ENCODE data around the gene BIN1.
"Not testable (repeated sequence)": the region's sequence is repeated elsewhere in the genome, so short reads cannot be mapped to it uniquely, and the experiment has no call there.

Gene BIN1

GRCh38 chr2:127134833-127135830, 28.2 kb upstream of the BIN1 start:
- in situ Hi-C loops (cut with HindIII; ENCODE audit: low sequenced_read_pairs), result no loop called here

- in situ Hi-C loops (cut with HindIII; ENCODE audit: low sequenced_read_pairs), result no loop called here
These were observed 27.3 kb upstream of the BIN1 start for GRCh38 chr2:127134235-127134634.

- in situ Hi-C loops (cut with HindIII; ENCODE audit: low sequenced_read_pairs), result no loop called here
These were observed 26.8 kb upstream of the BIN1 start for GRCh38 chr2:127133793-127134192.

- in situ Hi-C loops (cut with HindIII; ENCODE audit: low sequenced_read_pairs), result no loop called here
These were observed 23.5 kb upstream of the BIN1 start for GRCh38 chr2:127130421-127130820.

GRCh38 chr2:127129937-127130336, 23.0 kb upstream of the BIN1 start:
- in situ Hi-C loops (cut with HindIII; ENCODE audit: low sequenced_read_pairs), result no loop called here

GRCh38 chr2:127128445-127128904, 21.5 kb upstream of the BIN1 start:
- in situ Hi-C loops (cut with HindIII; ENCODE audit: low sequenced_read_pairs), result no loop called here

GRCh38 chr2:127125821-127126220, 18.9 kb upstream of the BIN1 start:
- in situ Hi-C loops (cut with HindIII; ENCODE audit: low sequenced_read_pairs), result no loop called here

GRCh38 chr2:127124426-127124825, 17.5 kb upstream of the BIN1 start:
- in situ Hi-C loops (cut with HindIII; ENCODE audit: low sequenced_read_pairs), result no loop called here

- in situ Hi-C loops (cut with HindIII; ENCODE audit: low sequenced_read_pairs), result no loop called here
These were observed 15.5 kb upstream of the BIN1 start for GRCh38 chr2:127122361-127123027.

GRCh38 chr2:127121776-127122176, 14.8 kb upstream of the BIN1 start:
- in situ Hi-C loops (cut with HindIII; ENCODE audit: low sequenced_read_pairs), result no loop called here

- in situ Hi-C loops (cut with HindIII; ENCODE audit: low sequenced_read_pairs), result no loop called here
These were observed 14.4 kb upstream of the BIN1 start for GRCh38 chr2:127121353-127121752.

GRCh38 chr2:127120408-127120807, 13.5 kb upstream of the BIN1 start:
- in situ Hi-C loops (cut with HindIII; ENCODE audit: low sequenced_read_pairs), result not testable (repeated sequence)

GRCh38 chr2:127118467-127118866, 11.5 kb upstream of the BIN1 start:
- in situ Hi-C loops (cut with HindIII; ENCODE audit: low sequenced_read_pairs), result no loop called here

- in situ Hi-C loops (cut with HindIII; ENCODE audit: low sequenced_read_pairs), result no loop called here
These were observed 11.1 kb upstream of the BIN1 start for GRCh38 chr2:127118038-127118437.

- in situ Hi-C loops (cut with HindIII; ENCODE audit: low sequenced_read_pairs), result no loop called here
These were observed 10.6 kb upstream of the BIN1 start for GRCh38 chr2:127117603-127118002.

GRCh38 chr2:127115471-127116199, 8.7 kb upstream of the BIN1 start:
- in situ Hi-C loops (cut with HindIII; ENCODE audit: low sequenced_read_pairs), result no loop called here

- in situ Hi-C loops (cut with HindIII; ENCODE audit: low sequenced_read_pairs), result no loop called here
These were observed 4.0 kb upstream of the BIN1 start for GRCh38 chr2:127110985-127111384.

- in situ Hi-C loops (cut with HindIII; ENCODE audit: low sequenced_read_pairs), result no loop called here
These were observed 1.2 kb upstream of the BIN1 start for GRCh38 chr2:127108090-127108523.

GRCh38 chr2:127107622-127107999, 657 bp upstream of the BIN1 start:
- in situ Hi-C loops (cut with HindIII; ENCODE audit: low sequenced_read_pairs), result no loop called here

- in situ Hi-C loops (cut with HindIII; ENCODE audit: low sequenced_read_pairs), result no loop called here
These were observed 430 bp downstream of the BIN1 start for GRCh38 chr2:127106457-127106990.
